Calu3 (cell line): ENCODE results near the gene ARID3B. TPM values are rescaled to one million over a fixed set of nuclear protein-coding genes. Genes with fewer than 3 reads are reported as not detected.

Source experiments
- BruUV-seq: library from RNA; stranded (reverse); fragments of 400-500 nt; replicated peaks from 2 replicates; lab custom pipeline; 2021; lab: Mats Ljungman, UMichigan
- CTCF ChIA-PET: fragments of 300-600 bp; sonication (Branson Sonifier 250); formaldehyde crosslinking; loops from one replicate; lab custom pipeline; 2022; ENCODE audit warnings: antibody characterized with exemption; lab: Charles Lee
- DNase-seq: peaks from one replicate; pipeline ENCODE4 v3.0.0; 2022
- H3K27ac Mint-ChIP-seq: one replicate; pipeline ENCODE4 v1.8.0; 2022; ENCODE audit warnings: mixed read lengths; ENCODE audit not compliant: unreplicated experiment
- H3K27me3 Mint-ChIP-seq: one replicate; pipeline ENCODE4 v1.8.0; 2022; ENCODE audit warnings: mixed read lengths; ENCODE audit not compliant: unreplicated experiment
- H3K36me3 Mint-ChIP-seq: one replicate; pipeline ENCODE4 v1.8.0; 2022; ENCODE audit warnings: mild to moderate bottlenecking, moderate library complexity, mixed read lengths; ENCODE audit not compliant: insufficient read depth, unreplicated experiment
- H3K4me1 Mint-ChIP-seq: one replicate; pipeline ENCODE4 v1.8.0; 2022; ENCODE audit warnings: mild to moderate bottlenecking, low read depth, mixed read lengths; ENCODE audit not compliant: unreplicated experiment
- H3K4me3 Mint-ChIP-seq: one replicate; pipeline ENCODE4 v1.8.0; 2022; ENCODE audit warnings: mild to moderate bottlenecking, low read depth, moderate library complexity, mixed read lengths; ENCODE audit not compliant: unreplicated experiment
- H3K9me3 Mint-ChIP-seq: one replicate; pipeline ENCODE4 v1.8.0; 2022; ENCODE audit warnings: low read depth, mixed read lengths; ENCODE audit not compliant: unreplicated experiment
- intact Hi-C: fragments of 100-400 bp; cut with micrococcal nuclease; formaldehyde crosslinking; loops from one replicate; pipeline ENCODE4 v1.10.0; 2022; ENCODE audit not compliant: unreplicated experiment
- total RNA-seq: library from RNA; stranded (reverse); gene quantifications from 2 replicates; pipeline ENCODE4 v1.2.3, GENCODE V29; 2022
- TF ChIP-seq, protein P1 (sequence below): fragments of 200-600 bp; IDR thresholded peaks from one replicate; pipeline ENCODE4 v1.8.0; 2022; ENCODE audit warnings: antibody characterized with exemption; ENCODE audit not compliant: unreplicated experiment

Gene ARID3B
- total RNA-seq, 1 experiment from 2014 or later = 10.6 TPM

DNA sequence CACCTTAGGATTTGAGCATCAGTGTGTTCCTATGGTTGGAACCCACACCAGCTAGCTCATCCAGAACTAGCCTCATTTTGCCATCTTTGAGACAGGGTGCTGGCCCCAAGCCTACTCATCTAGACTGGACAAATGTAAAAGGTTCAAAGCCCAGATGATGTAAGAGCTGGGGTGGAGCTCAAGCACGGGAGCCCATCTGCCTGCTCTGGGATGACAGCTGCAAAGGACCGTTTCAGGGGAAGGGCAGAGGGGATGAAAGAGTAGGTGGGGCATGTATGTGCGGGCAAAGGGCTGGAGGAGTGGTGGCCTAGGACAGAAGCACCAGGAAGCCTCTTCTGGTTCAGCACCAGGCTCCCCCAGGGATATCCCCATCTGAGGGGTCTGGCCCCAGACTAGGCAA lies 90.4 kb downstream of the ARID3B start:
- TF ChIP-seq, protein P1, sequence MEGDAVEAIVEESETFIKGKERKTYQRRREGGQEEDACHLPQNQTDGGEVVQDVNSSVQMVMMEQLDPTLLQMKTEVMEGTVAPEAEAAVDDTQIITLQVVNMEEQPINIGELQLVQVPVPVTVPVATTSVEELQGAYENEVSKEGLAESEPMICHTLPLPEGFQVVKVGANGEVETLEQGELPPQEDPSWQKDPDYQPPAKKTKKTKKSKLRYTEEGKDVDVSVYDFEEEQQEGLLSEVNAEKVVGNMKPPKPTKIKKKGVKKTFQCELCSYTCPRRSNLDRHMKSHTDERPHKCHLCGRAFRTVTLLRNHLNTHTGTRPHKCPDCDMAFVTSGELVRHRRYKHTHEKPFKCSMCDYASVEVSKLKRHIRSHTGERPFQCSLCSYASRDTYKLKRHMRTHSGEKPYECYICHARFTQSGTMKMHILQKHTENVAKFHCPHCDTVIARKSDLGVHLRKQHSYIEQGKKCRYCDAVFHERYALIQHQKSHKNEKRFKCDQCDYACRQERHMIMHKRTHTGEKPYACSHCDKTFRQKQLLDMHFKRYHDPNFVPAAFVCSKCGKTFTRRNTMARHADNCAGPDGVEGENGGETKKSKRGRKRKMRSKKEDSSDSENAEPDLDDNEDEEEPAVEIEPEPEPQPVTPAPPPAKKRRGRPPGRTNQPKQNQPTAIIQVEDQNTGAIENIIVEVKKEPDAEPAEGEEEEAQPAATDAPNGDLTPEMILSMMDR = no peak
- Mint-ChIP-seq H3K4me3 (no peak overlapping the region), H3K27me3 (no peaks in the 10 kb centered on the region), H3K4me1 (no peaks in the 10 kb centered on the region), H3K36me3 (peaks cover 73% of the 10 kb centered on the region), H3K27ac (no peak overlapping the region), H3K9me3 (no peaks in the 10 kb centered on the region)
- CTCF ChIA-PET = interaction anchor here (0.7 to 7.9 kb wide), 10 partner anchors 10 to 257 kb away, joined by 3 to 107 read pairs (median 5); partner anchors contain the start of gene ARID3B
- intact Hi-C loops = no loop called here
- no TSS peak for BruUV-seq
- DNase-seq = no peak

- peak; percentile 79 for DNase-seq
- Mint-ChIP-seq H3K36me3 (peaks cover 68% of the 10 kb centered on the region), H3K4me1 (no peaks in the 10 kb centered on the region), H3K27ac (no peak overlapping the region), H3K4me3 (no peak overlapping the region), H3K27me3 (no peaks in the 10 kb centered on the region), H3K9me3 (no peaks in the 10 kb centered on the region)
- TF ChIP-seq, protein P1 = peak; percentile 80
- intact Hi-C loops = loop anchor here (1.0 kb wide), 1 partner anchor 258 kb away; no protein-coding TSS in a partner anchor
- CTCF ChIA-PET = interaction anchor here (0.9 to 7.9 kb wide), 8 partner anchors 9 to 258 kb away, joined by 3 to 107 read pairs (median 6); partner anchors contain the start of gene ARID3B
- no TSS peak for BruUV-seq
Measured at GRCh38 chr15:74631935-74632560, 91.0 kb downstream of the ARID3B start.

DNA sequence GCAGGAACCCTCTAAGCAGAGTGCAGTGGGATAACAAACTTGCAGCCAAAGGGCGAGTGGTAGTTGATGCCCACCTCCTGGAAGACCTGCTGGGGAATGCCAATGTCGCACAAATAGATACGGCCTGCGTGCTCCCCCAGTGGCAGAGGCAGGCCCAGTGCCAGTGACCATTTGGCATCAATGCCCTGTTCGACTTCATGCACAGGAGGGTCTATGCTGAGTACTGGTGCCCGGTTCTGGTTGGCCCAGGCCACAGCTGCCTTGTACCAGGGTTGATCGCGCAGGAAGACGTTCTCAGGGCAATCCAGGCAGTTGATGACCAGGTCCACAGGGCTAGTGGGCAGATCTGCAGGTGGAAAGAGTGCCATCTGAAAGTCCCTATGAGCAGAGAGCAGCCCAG lies 91.6 kb downstream of the ARID3B start:
- Mint-ChIP-seq H3K4me3 (no peak overlapping the region), H3K27ac (no peak overlapping the region), H3K27me3 (no peaks in the 10 kb centered on the region), H3K4me1 (no peaks in the 10 kb centered on the region), H3K36me3 (peaks cover 67% of the 10 kb centered on the region), H3K9me3 (no peaks in the 10 kb centered on the region)
- no peak for DNase-seq
- intact Hi-C loops = loop anchor here (1.0 kb wide), 1 partner anchor 258 kb away; no protein-coding TSS in a partner anchor
- BruUV-seq = no TSS peak
- TF ChIP-seq, protein P1 = no peak
- CTCF ChIA-PET = interaction anchor here (1.1 to 7.9 kb wide), 7 partner anchors 9 to 258 kb away, joined by 3 to 107 read pairs (median 6); partner anchors contain the start of gene ARID3B

GRCh38 chr15:74633781-74634180 lies 92.8 kb downstream of the ARID3B start:
- Mint-ChIP-seq H3K4me1 (no peaks in the 10 kb centered on the region), H3K27ac (no peak overlapping the region), H3K27me3 (no peaks in the 10 kb centered on the region), H3K4me3 (no peak overlapping the region), H3K36me3 (peaks cover 59% of the 10 kb centered on the region), H3K9me3 (no peaks in the 10 kb centered on the region)
- CTCF ChIA-PET = interaction anchor here (0.6 to 7.9 kb wide), 3 partner anchors 15 to 136 kb away, joined by 4 to 107 read pairs (median 5); no protein-coding TSS in a partner anchor
- BruUV-seq = no TSS peak
- intact Hi-C loops = loop anchor here (2.0 kb wide), 1 partner anchor 317 kb away; no protein-coding TSS in a partner anchor
- DNase-seq = no peak
- TF ChIP-seq, protein P1 = no peak
